ENCODE measurements around the gene TMEM175.

TMEM175 gene

DNA sequence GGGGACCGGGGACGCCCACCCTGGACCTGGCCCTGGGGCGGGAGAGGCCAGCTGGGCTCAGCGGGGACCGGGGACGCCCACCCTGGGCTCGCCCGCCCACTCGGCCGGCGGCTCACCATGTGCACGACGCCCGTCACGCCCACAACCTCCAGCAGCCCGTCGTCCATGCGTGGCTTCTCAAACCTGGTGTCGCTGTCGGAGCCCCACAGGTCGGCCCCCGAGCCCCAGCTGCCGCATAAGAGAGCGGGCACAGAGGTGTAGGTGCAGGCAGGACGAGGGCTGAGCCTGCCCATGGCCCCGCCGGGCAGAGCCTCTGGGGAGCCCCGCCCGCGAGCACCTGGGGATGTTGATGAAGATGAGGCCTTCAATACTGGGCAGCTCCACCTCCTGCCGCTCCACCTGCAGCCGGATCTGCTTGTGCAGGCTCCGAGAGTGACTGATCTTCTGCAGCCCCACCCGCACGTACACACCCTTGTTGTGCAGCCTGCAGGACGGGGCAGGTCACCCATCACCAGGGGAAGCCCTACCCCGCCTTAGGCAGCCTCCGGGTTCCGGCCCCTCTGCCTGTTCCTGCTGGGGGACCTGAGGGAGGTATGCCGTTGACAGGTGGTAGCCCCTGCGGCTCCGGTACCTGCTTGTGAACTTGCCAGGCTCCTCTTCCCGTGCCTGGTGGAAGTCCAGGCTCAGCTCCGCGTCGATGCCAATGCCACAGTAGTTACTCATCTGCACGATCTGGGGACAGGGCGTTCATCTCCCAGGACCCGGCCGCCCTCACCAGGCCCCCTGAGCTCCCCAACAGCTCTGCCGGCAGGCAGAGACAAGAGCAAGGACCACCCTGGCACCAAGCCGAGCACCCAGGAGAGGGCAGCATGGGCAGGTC is 29.3 kb downstream of the TMEM175 start:
- Histone ChIP-seq H3K27ac (replicated peaks) (no peak overlapping the region), H3K27me3 (ENCODE audit: insufficient read depth, poor library complexity, severe bottlenecking) (no peaks in the 10 kb centered on the region), H3K4me3 (replicated peaks; ENCODE audit: insufficient read depth, low read length) (no peak overlapping the region)
- DNase-seq (ENCODE audit: low read depth in 1 of 2, low spot score in 1 of 2), result no peak
- TF ChIP-seq, protein P1, sequence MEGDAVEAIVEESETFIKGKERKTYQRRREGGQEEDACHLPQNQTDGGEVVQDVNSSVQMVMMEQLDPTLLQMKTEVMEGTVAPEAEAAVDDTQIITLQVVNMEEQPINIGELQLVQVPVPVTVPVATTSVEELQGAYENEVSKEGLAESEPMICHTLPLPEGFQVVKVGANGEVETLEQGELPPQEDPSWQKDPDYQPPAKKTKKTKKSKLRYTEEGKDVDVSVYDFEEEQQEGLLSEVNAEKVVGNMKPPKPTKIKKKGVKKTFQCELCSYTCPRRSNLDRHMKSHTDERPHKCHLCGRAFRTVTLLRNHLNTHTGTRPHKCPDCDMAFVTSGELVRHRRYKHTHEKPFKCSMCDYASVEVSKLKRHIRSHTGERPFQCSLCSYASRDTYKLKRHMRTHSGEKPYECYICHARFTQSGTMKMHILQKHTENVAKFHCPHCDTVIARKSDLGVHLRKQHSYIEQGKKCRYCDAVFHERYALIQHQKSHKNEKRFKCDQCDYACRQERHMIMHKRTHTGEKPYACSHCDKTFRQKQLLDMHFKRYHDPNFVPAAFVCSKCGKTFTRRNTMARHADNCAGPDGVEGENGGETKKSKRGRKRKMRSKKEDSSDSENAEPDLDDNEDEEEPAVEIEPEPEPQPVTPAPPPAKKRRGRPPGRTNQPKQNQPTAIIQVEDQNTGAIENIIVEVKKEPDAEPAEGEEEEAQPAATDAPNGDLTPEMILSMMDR (IDR thresholded peaks at IDR 0.05; ENCODE audit: insufficient read depth, low read length), result no peak
- no peak for TF ChIP-seq SPI1 (IDR thresholded peaks at IDR 0.05; ENCODE audit: borderline replicate concordance, low read depth)
- no peak for TF ChIP-seq GABPA (IDR thresholded peaks at IDR 0.05; ENCODE audit: low read depth)
- no peak for TF ChIP-seq POLR2AphosphoS5 (IDR thresholded peaks at IDR 0.05; ENCODE audit: low read depth)
- TF ChIP-seq, protein P2, sequence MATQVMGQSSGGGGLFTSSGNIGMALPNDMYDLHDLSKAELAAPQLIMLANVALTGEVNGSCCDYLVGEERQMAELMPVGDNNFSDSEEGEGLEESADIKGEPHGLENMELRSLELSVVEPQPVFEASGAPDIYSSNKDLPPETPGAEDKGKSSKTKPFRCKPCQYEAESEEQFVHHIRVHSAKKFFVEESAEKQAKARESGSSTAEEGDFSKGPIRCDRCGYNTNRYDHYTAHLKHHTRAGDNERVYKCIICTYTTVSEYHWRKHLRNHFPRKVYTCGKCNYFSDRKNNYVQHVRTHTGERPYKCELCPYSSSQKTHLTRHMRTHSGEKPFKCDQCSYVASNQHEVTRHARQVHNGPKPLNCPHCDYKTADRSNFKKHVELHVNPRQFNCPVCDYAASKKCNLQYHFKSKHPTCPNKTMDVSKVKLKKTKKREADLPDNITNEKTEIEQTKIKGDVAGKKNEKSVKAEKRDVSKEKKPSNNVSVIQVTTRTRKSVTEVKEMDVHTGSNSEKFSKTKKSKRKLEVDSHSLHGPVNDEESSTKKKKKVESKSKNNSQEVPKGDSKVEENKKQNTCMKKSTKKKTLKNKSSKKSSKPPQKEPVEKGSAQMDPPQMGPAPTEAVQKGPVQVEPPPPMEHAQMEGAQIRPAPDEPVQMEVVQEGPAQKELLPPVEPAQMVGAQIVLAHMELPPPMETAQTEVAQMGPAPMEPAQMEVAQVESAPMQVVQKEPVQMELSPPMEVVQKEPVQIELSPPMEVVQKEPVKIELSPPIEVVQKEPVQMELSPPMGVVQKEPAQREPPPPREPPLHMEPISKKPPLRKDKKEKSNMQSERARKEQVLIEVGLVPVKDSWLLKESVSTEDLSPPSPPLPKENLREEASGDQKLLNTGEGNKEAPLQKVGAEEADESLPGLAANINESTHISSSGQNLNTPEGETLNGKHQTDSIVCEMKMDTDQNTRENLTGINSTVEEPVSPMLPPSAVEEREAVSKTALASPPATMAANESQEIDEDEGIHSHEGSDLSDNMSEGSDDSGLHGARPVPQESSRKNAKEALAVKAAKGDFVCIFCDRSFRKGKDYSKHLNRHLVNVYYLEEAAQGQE (IDR thresholded peaks at IDR 0.05; ENCODE audit: insufficient replicate concordance, low read depth), result no peak

DNA sequence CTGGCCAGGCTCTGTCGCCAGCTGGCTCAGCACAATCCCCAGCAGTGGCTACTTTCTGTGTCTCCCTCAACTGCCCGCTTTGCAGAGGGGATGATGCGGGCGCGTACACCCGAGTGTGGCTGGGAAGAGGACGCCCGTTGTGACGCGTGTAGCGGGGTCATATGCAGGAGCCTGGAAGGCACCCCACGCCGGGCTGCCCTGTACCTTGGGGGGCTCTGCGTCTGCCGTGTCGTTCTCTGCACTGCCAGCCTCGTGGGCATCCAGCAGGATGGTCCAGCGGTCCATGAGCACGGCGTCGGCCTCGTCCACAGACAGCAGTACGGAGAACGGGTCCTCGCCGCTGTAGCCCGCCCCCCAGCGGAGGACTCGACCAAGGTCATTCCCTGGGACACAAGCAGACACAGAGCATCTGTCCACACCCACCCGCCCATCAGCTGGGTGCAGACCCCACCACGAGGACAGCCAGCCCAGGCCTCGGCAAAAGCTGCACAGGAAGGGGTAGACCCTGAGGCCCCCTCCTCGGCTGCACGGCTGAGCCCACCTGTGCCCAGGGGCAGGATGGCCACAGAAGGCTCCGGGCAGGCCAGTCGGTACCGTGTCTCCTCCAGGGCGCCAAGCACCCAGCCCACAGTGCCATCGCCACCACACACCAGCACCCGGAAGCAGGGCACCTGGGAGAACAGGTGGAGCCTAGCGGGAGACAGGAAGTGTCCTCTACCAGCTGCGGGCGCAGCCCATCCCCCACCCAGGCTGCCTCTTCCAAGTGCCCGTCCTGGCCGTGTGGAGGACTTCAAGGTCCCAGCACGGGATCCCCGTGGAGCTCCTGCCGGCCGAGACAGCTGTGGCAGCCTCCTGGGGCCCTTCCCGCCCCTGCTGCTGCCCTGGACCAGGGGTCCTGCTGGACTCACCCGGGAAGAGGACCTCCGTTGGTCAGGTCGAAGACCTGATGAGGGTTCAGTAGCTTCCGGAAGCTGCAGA is 30.3 kb downstream of the TMEM175 start:
- Histone ChIP-seq H3K4me3 (replicated peaks; ENCODE audit: insufficient read depth, low read length) (no peak overlapping the region), H3K27me3 (ENCODE audit: insufficient read depth, poor library complexity, severe bottlenecking) (no peaks in the 10 kb centered on the region), H3K27ac (replicated peaks) (no peak overlapping the region)
- TF ChIP-seq, protein P1 (IDR thresholded peaks at IDR 0.05; ENCODE audit: insufficient read depth, low read length), result no peak
- TF ChIP-seq SPI1 (IDR thresholded peaks at IDR 0.05; ENCODE audit: borderline replicate concordance, low read depth), result no peak
- TF ChIP-seq GABPA (IDR thresholded peaks at IDR 0.05; ENCODE audit: low read depth), result no peak
- no peak for TF ChIP-seq POLR2AphosphoS5 (IDR thresholded peaks at IDR 0.05; ENCODE audit: low read depth)
- TF ChIP-seq, protein P2 (IDR thresholded peaks at IDR 0.05; ENCODE audit: insufficient replicate concordance, low read depth), result no peak
- DNase-seq (ENCODE audit: low read depth in 1 of 2, low spot score in 1 of 2), result no peak

DNA sequence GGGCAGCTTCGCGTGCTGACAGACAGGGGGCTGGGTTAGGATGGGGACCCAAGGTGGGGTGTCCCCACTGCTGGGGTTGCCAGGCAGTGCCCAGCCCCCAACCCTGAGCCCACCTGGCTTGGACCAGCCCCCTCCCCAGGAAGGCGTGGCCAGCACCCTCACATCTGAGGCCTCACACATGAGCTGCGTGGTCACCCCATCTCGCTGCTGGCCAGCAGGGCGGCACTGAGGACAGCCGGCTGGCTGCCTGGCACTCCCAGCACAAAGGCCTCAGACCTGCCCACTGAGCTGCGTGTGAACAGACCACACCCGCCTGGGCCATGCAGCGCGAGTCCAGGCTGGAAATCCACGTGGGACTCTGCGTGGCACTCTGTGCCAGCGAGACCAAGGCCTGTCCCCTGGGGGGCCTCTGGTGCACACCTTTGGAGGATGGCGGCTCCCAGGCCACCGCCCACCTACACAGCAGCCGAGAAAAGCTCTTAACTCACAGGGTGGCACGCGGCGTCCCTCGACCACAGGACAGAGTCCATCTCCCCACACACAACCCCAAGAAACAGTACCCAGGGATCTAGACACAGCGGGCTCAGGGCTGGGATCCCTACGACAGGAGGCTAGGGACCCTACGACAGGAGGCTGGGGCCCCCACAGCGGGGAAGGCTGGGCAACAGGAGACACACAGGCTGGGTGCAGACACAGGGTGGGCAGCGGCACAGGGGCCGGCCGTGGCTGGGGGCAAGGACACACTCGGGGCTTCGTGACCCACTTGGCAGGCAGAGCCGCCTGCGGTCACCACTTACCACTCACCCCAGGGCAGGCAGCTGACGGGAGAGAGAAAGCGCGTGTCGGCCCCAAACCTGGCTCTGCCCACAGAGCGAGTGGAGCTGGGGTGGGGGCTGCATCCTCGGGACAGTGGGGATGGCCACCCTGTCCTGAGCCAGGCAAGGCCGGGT is 31.3 kb downstream of the TMEM175 start:
- DNase-seq (ENCODE audit: low read depth in 1 of 2, low spot score in 1 of 2), result no peak
- TF ChIP-seq POLR2AphosphoS5 (IDR thresholded peaks at IDR 0.05; ENCODE audit: low read depth) (no peak), GABPA (IDR thresholded peaks at IDR 0.05; ENCODE audit: low read depth) (no peak), SPI1 (IDR thresholded peaks at IDR 0.05; ENCODE audit: borderline replicate concordance, low read depth) (no peak)
- TF ChIP-seq, protein P1 (IDR thresholded peaks at IDR 0.05; ENCODE audit: insufficient read depth, low read length), result no peak
- TF ChIP-seq, protein P2 (IDR thresholded peaks at IDR 0.05; ENCODE audit: insufficient replicate concordance, low read depth), result no peak
- H3K4me3 ChIP-seq (replicated peaks; ENCODE audit: insufficient read depth, low read length), result no peak overlapping the region
- H3K27ac ChIP-seq (replicated peaks), result no peak overlapping the region
- H3K27me3 ChIP-seq (ENCODE audit: insufficient read depth, poor library complexity, severe bottlenecking), result no peaks in the 10 kb centered on the region

Measured in HL-60 (cell line).